22Rv1 (cell line): Measurements from ENCODE around the gene XRCC4.

ENCODE experiments used
- CTCF ChIP-seq: fragments of 450-650 bp; IDR thresholded peaks from 2 replicates; pipeline ENCODE4 v1.5.1; 2017; ENCODE audit warnings: mild to moderate bottlenecking
- ZFX ChIP-seq: fragments of 450-650 bp; IDR thresholded peaks from 2 replicates; pipeline ENCODE4 v1.6.1; 2017; ENCODE audit warnings: antibody characterized with exemption, borderline replicate concordance

- no peak for TF ChIP-seq ZFX
- no peak for TF ChIP-seq CTCF
These were observed 25.1 kb downstream of the XRCC4 start for GRCh38 chr5:83102364-83102980.
